SU-DHL-6 (cell line): ENCODE results near the gene ZFAND3.

Source experiments
- CTCF ChIP-seq: fragments of 200-600 bp; sonication (generic); IDR thresholded peaks from one replicate; pipeline ENCODE4 v1.5.1; 2017; ENCODE audit warnings: antibody characterized with exemption, mild to moderate bottlenecking, low read length, moderate library complexity; ENCODE audit not compliant: insufficient read depth, poor library complexity, severe bottlenecking
- EZH2phosphoT487 ChIP-seq: fragments of 200-600 bp; sonication (generic), shearing (Covaris generic); conservative IDR thresholded peaks from 2 replicates; pipeline ENCODE4 v1.6.1; 2018; ENCODE audit warnings: mild to moderate bottlenecking, antibody characterized with exemption, low read length, moderate library complexity, mixed read lengths

DNA sequence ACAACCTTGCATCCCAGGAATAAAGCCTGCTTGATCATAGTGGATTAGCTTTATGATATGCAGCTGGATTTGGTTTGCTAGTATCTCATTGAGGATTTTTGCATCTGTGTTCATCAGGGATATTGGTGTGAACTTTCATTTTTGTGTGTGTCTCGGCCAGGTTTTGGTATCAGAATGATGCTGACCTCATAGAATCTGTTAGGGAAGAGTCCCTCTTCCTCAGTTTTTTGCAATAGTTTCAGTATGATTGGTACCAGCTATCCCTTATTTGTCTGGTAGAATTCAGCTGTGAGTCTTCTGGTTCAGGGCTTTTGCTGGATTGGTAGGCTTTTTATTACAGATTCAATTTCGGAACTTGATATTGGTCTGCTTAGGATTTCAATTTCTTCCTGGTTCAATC is 132.5 kb downstream of the ZFAND3 start:
- TF ChIP-seq CTCF (no peak), EZH2phosphoT487 (no peak)
